T-cell (primary cell): Measurements from ENCODE around the gene SYNGR4. TPM values are rescaled to one million over a fixed set of nuclear protein-coding genes. Genes with fewer than 3 reads are reported as not detected.
"Not testable (repeated sequence)": the region's sequence is repeated elsewhere in the genome, so short reads cannot be mapped to it uniquely, and the experiment has no call there.

Experiments used
- ATAC-seq, 4 experiments: fragments of 200-7000 bp in 3 of 4; fragments of 150-1000 bp in 1 of 4; cut with Tn5 transposase; replicated peaks in 1 of 4; 1 replicate in 3 of 4; 2 replicates in 1 of 4; pipeline ENCODE4 v1.10.0; 2021; ENCODE audit warnings: moderate library complexity in 3 of 4, mild to moderate bottlenecking in 2 of 4, moderate number of reproducible peaks in 1 of 4
- CTCF ChIA-PET, 2 donors: fragments of 300-600 bp; sonication (Branson Sonifier 250); formaldehyde crosslinking; loops; one replicate each; lab custom pipeline; 2022; ENCODE audit warnings: antibody characterized with exemption in 2 of 2; lab: Charles Lee
- POLR2A ChIA-PET, 2 donors: fragments of 300-600 bp; sonication (Branson Sonifier 250); formaldehyde crosslinking; loops; one replicate each; lab custom pipeline; 2022; ENCODE audit warnings: antibody characterized with exemption in 2 of 2; lab: Charles Lee
- DNase-seq, 35 experiments: peaks; one replicate each; pipeline versions ENCODE4 v3.0.0 to v3.0.0-alpha.2; 2013 to 2023
- H3K27ac ChIP-seq: one replicate; pipeline ENCODE4 v1.5.1; 2013; ENCODE audit warnings: low read length
- H3K27me3 ChIP-seq, 2 experiments: replicated peaks in 1 of 2; 1 replicate in 1 of 2; 2 replicates in 1 of 2; pipeline versions ENCODE4 v1.6.1 to v1.7.0; 2013; ENCODE audit warnings: low read length in 1 of 2, mixed read lengths in 1 of 2; ENCODE audit not compliant: control insufficient read depth in 2 of 2, insufficient read depth in 2 of 2; ENCODE audit errors: extremely low read depth in 1 of 2
- H3K36me3 ChIP-seq, 2 donors: 1 replicate in 1 of 2; 2 replicates in 1 of 2; pipeline versions ENCODE4 v1.6.1 to v1.7.0; 2013; ENCODE audit warnings: low read length in 1 of 2; ENCODE audit not compliant: control insufficient read depth in 2 of 2, insufficient read depth in 1 of 2; ENCODE audit errors: extremely low read depth in 1 of 2
- H3K4me1 ChIP-seq, 2 experiments: 1 replicate in 1 of 2; 2 replicates in 1 of 2; pipeline versions ENCODE4 v1.6.1 to v1.7.0; 2013; ENCODE audit warnings: low read length in 2 of 2, mixed read lengths in 1 of 2; ENCODE audit not compliant: insufficient read depth in 2 of 2, control insufficient read depth in 1 of 2; ENCODE audit errors: extremely low read depth in 1 of 2
- H3K4me3 ChIP-seq, 2 donors: 1 replicate in 1 of 2; 2 replicates in 1 of 2; pipeline versions ENCODE4 v1.5.1 to v1.7.0; 2013; ENCODE audit warnings: mild to moderate bottlenecking in 2 of 2, low read length in 1 of 2, moderate library complexity in 1 of 2; ENCODE audit not compliant: control insufficient read depth in 1 of 2; ENCODE audit errors: extremely low read depth in 1 of 2
- H3K9me3 ChIP-seq: 2 replicates; pipeline ENCODE4 v1.7.0; 2013
- H3K27ac Mint-ChIP-seq, 2 donors: one replicate each; pipeline ENCODE4 v1.8.0; 2020 to 2021; ENCODE audit warnings: mild to moderate bottlenecking in 2 of 2, mixed read lengths in 2 of 2
- H3K27me3 Mint-ChIP-seq, 2 donors: one replicate each; pipeline ENCODE4 v1.8.0; 2021 to 2022; ENCODE audit warnings: mixed read lengths in 2 of 2
- H3K36me3 Mint-ChIP-seq: one replicate; pipeline ENCODE4 v1.8.0; 2021; ENCODE audit warnings: mixed read lengths
- H3K4me1 Mint-ChIP-seq, 3 donors: one replicate each; pipeline ENCODE4 v1.8.0; 2020 to 2022; ENCODE audit warnings: mixed read lengths in 3 of 3, mild to moderate bottlenecking in 1 of 3
- H3K4me3 Mint-ChIP-seq, 3 donors: one replicate each; pipeline ENCODE4 v1.8.0; 2020 to 2022; ENCODE audit warnings: mild to moderate bottlenecking in 3 of 3, mixed read lengths in 3 of 3, moderate library complexity in 3 of 3
- H3K9me3 Mint-ChIP-seq, 3 donors: one replicate each; pipeline ENCODE4 v1.8.0; 2020 to 2022; ENCODE audit warnings: mixed read lengths in 3 of 3
- WGBS: methylation state at CpG from one replicate; pipeline ENCODE4 v1.1.5; 2013; ENCODE audit warnings: missing lambda C conversion rate; ENCODE audit not compliant: insufficient coverage; 5-methylcytosine and 5-hydroxymethylcytosine counted together
- total RNA-seq, 35 experiments: library from RNA in 6 of 35; stranded (reverse) in 6 of 35; fragments of 120-200 nt in 1 of 35; gene quantifications; one replicate each; pipeline versions ENCODE4 v1.2.1 to v1.2.4 and lab custom pipeline; 2013 to 2026

The SYNGR4 gene
- total RNA-seq, 5 donors from 2014 or later (not counting 1 experiment from before 2014, with no cell fraction given) = not detected

- Mint-ChIP-seq H3K4me1 (peaks cover 37 to 51% (median 41%) of the 10 kb centered on the region in 3 donors), H3K27me3 (peaks cover 21 to 25% of the 10 kb centered on the region in 2 donors), H3K36me3 (peaks cover 13% of the 10 kb centered on the region), H3K27ac (peak overlapping the region in 1 of 2 donors; percentile 93), H3K4me3 (peak overlapping the region in 2 of 3 donors; percentile 89 to 91)
- Histone ChIP-seq H3K27me3 (peaks cover 2 to 46% of the 10 kb centered on the region in 2 experiments), H3K36me3 (peaks cover 2 to 21% of the 10 kb centered on the region in 2 donors), H3K4me1 (peaks cover 3 to 63% of the 10 kb centered on the region in 2 experiments)
- ATAC-seq, H3K4me3 ChIP-seq, H3K27ac ChIP-seq, DNase-seq, H3K9me3 Mint-ChIP-seq, H3K9me3 ChIP-seq: not testable (repeated sequence)
- ChIA-PET POLR2A (interaction anchor here in 1 of 2 donors (1.0 kb wide), 1 partner anchor 59 kb away, joined by 3 read pairs; no protein-coding TSS in a partner anchor), CTCF (interaction anchor here in 1 of 2 donors (1.1 to 1.8 kb wide), 3 partner anchors 12 to 192 kb away, joined by 4 to 5 read pairs (median 5); partner anchors contain the start of genes SYNGR4 and TMEM143)
- WGBS = 17% methylated on average over 1 of the region's 1 CpG
Observed at GRCh38 chr19:48392006-48392344, 27.8 kb downstream of the SYNGR4 start.

GRCh38 chr19:48392860-48393558 is 28.8 kb downstream of the SYNGR4 start:
- ChIA-PET CTCF (no interaction called here), POLR2A (no interaction called here)
- Mint-ChIP-seq H3K27me3 (peaks cover 27 to 35% of the 10 kb centered on the region in 2 donors), H3K4me1 (peaks cover 44 to 61% (median 48%) of the 10 kb centered on the region in 3 donors), H3K9me3 (no peaks in the 10 kb centered on the region), H3K27ac (no peak overlapping the region), H3K36me3 (peaks cover 8% of the 10 kb centered on the region), H3K4me3 (peak overlapping the region; percentile 21 to 91 (median 67))
- ATAC-seq (no peak), DNase-seq (no peak)
- Histone ChIP-seq H3K9me3 (no peaks in the 10 kb centered on the region), H3K4me3 (no peak overlapping the region), H3K27ac (no peak overlapping the region), H3K27me3 (peaks cover 2 to 53% of the 10 kb centered on the region in 2 experiments), H3K36me3 (peaks cover 0 to 14% of the 10 kb centered on the region in 2 donors), H3K4me1 (peaks cover 5 to 73% of the 10 kb centered on the region in 2 experiments)
- 94% methylated on average over 12 of the region's 15 CpGs for WGBS

GRCh38 chr19:48393559-48394330 is 29.6 kb downstream of the SYNGR4 start, which contains the start of gene GRIN2D:
Gene GRIN2D (plus strand): TSS chr19:48393668. CDS start chr19:48398393, 4,725 bp downstream.
- H3K4me3 Mint-ChIP-seq = peak within 1 kb of the TSS; percentile 43 to 91 (median 67)
- ATAC-seq (no peak), DNase-seq (peak in 6 of 35 experiments; percentile 16 to 40 (median 26))
- CTCF ChIA-PET = no interaction called here
- peaks cover under 1% of the 10 kb centered on the region for H3K36me3 Mint-ChIP-seq
- Histone ChIP-seq H3K9me3 (no peaks in the 10 kb centered on the region), H3K4me3 (no peak within 1 kb of the TSS), H3K36me3 (peaks cover 0 to 8% of the 10 kb centered on the region in 2 donors), H3K27ac (no peak within 1 kb of the TSS), H3K27me3 (peaks cover 2 to 53% of the 10 kb centered on the region in 2 experiments), H3K4me1 (peaks cover 5 to 75% of the 10 kb centered on the region in 2 experiments)
- 2% methylated on average over 27 of the region's 40 CpGs for WGBS
- peaks cover 27 to 35% of the 10 kb centered on the region in 2 donors for H3K27me3 Mint-ChIP-seq
- H3K4me1 Mint-ChIP-seq = peaks cover 38 to 59% (median 46%) of the 10 kb centered on the region in 3 donors
- POLR2A ChIA-PET = no interaction called here
- no peak within 1 kb of the TSS for H3K27ac Mint-ChIP-seq
- no peaks in the 10 kb centered on the region for H3K9me3 Mint-ChIP-seq

GRCh38 chr19:48394331-48395169 is 30.4 kb downstream of the SYNGR4 start:
- peak in 1 of 35 experiments; percentile 30 for DNase-seq
- peaks cover 0 to 4% (median 0%) of the 10 kb centered on the region in 3 donors for H3K9me3 Mint-ChIP-seq
- H3K27me3 ChIP-seq = peaks cover 2 to 53% of the 10 kb centered on the region in 2 experiments
- ATAC-seq = no peak
- no peaks in the 10 kb centered on the region for H3K9me3 ChIP-seq
- peaks cover 5 to 79% of the 10 kb centered on the region in 2 experiments for H3K4me1 ChIP-seq
- no peaks in the 10 kb centered on the region for H3K36me3 Mint-ChIP-seq
- CTCF ChIA-PET = no interaction called here
- no peak overlapping the region for H3K27ac Mint-ChIP-seq
- POLR2A ChIA-PET = interaction anchor here in 1 of 2 donors (0.7 kb wide), 1 partner anchor 13 kb away, joined by 7 read pairs; no protein-coding TSS in a partner anchor
- peaks cover 27 to 35% of the 10 kb centered on the region in 2 donors for H3K27me3 Mint-ChIP-seq
- H3K4me3 Mint-ChIP-seq = peak overlapping the region; percentile 43 to 91 (median 65)
- H3K4me1 Mint-ChIP-seq = peaks cover 40 to 57% (median 49%) of the 10 kb centered on the region in 3 donors
- peaks cover 0 to under 1% of the 10 kb centered on the region in 2 donors for H3K36me3 ChIP-seq
- no peak overlapping the region for H3K4me3 ChIP-seq
- WGBS = 4% methylated on average over 21 of the region's 38 CpGs
- H3K27ac ChIP-seq = no peak overlapping the region

- no peaks in the 10 kb centered on the region for H3K9me3 ChIP-seq
- peaks cover 5 to 76% of the 10 kb centered on the region in 2 experiments for H3K4me1 ChIP-seq
- DNase-seq (no peak), ATAC-seq (no peak)
- H3K27ac Mint-ChIP-seq = no peak overlapping the region
- ChIA-PET CTCF (interaction anchor here in 1 of 2 donors (0.6 kb wide), 2 partner anchors 8 to 35 kb away, joined by 3 to 5 read pairs; no protein-coding TSS in a partner anchor), POLR2A (interaction anchor here in 1 of 2 donors (0.7 kb wide), 1 partner anchor 12 kb away, joined by 7 read pairs; no protein-coding TSS in a partner anchor)
- no peaks in the 10 kb centered on the region for H3K36me3 ChIP-seq
- H3K36me3 Mint-ChIP-seq = no peaks in the 10 kb centered on the region
- peaks cover 0 to 6% (median 0%) of the 10 kb centered on the region in 3 donors for H3K9me3 Mint-ChIP-seq
- H3K4me3 ChIP-seq = no peak overlapping the region
- peak overlapping the region in 1 of 3 donors; percentile 56 for H3K4me3 Mint-ChIP-seq
- peaks cover 2 to 53% of the 10 kb centered on the region in 2 experiments for H3K27me3 ChIP-seq
- peaks cover 27 to 35% of the 10 kb centered on the region in 2 donors for H3K27me3 Mint-ChIP-seq
- no peak overlapping the region for H3K27ac ChIP-seq
- WGBS = 6% methylated on average over 3 of the region's 6 CpGs
- H3K4me1 Mint-ChIP-seq = peaks cover 41 to 56% (median 50%) of the 10 kb centered on the region in 3 donors
Observed at GRCh38 chr19:48395170-48395455, 30.9 kb downstream of the SYNGR4 start.
